Spleen (tissue), 7 donors: Measurements from ENCODE around the gene TKFC.

ENCODE experiments used
- POLR2A ChIP-seq, 3 donors: fragments of 450-650 bp; IDR thresholded peaks; one replicate each; pipeline ENCODE4 v1.5.1; 2017; ENCODE audit warnings: antibody characterized with exemption in 3 of 3, mild to moderate bottlenecking in 1 of 3
- POLR2AphosphoS5 ChIP-seq, 3 donors: sonication (generic); formaldehyde crosslinking; IDR thresholded peaks; one replicate each; pipeline ENCODE4 v1.5.1; 2017; ENCODE audit warnings: antibody characterized with exemption in 3 of 3
- TF ChIP-seq, protein P1 (sequence below), 11 experiments: fragments of 200-600 bp in 7 of 11; fragments of 450-650 bp in 4 of 11; sonication (generic) in 4 of 11; IDR thresholded peaks in 8 of 11; conservative IDR thresholded peaks in 3 of 11; 1 replicate in 7 of 11; 2 replicates in 4 of 11; pipeline versions ENCODE4 v1.4.0 to v1.8.0; 2016 to 2021; ENCODE audit warnings: antibody characterized with exemption in 11 of 11, inconsistent platforms in 4 of 11, mild to moderate bottlenecking in 1 of 11
- donor health status: DM: no; HTN: no; CAD: no; lungs with moderate emphysema.
- donor health status: DM: no; HTN: no; CAD: no.
- donor health status: DM: no; HTN: no; CAD: no.

GRCh38 chr11:61357233-61357893, 24.3 kb downstream of the TKFC start:
- TF ChIP-seq POLR2AphosphoS5 (IDR thresholded peaks at IDR 0.05) (peak in 2 of 3 donors; percentile 53 to 80), POLR2A (IDR thresholded peaks at IDR 0.05) (no peak)
- TF ChIP-seq, protein P1, sequence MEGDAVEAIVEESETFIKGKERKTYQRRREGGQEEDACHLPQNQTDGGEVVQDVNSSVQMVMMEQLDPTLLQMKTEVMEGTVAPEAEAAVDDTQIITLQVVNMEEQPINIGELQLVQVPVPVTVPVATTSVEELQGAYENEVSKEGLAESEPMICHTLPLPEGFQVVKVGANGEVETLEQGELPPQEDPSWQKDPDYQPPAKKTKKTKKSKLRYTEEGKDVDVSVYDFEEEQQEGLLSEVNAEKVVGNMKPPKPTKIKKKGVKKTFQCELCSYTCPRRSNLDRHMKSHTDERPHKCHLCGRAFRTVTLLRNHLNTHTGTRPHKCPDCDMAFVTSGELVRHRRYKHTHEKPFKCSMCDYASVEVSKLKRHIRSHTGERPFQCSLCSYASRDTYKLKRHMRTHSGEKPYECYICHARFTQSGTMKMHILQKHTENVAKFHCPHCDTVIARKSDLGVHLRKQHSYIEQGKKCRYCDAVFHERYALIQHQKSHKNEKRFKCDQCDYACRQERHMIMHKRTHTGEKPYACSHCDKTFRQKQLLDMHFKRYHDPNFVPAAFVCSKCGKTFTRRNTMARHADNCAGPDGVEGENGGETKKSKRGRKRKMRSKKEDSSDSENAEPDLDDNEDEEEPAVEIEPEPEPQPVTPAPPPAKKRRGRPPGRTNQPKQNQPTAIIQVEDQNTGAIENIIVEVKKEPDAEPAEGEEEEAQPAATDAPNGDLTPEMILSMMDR (IDR thresholded peaks at IDR 0.05 in 8 of 11, conservative IDR thresholded peaks at IDR 0.05 in 3 of 11): no peak
